RWPE1 (cell line): ENCODE measurements around the gene GOLGA3.
A peak's percentile ranks its signal among the peaks of the same experiment; 100 is the strongest.

Experiments
- CTCF ChIA-PET: fragments of 350-600 bp; sonication (Branson Sonifier 250); formaldehyde crosslinking; extraction: SDS; loops from one replicate; lab custom pipeline; 2021; lab: Yijun Ruan, JAX
- POLR2A ChIA-PET: fragments of 400-600 bp; formaldehyde crosslinking; extraction: SDS; loops from one replicate; lab custom pipeline; 2020; ENCODE audit warnings: antibody characterized with exemption; ENCODE audit not compliant: low non-redundant PET; lab: Yijun Ruan, JAX
- DNase-seq: peaks from one replicate; pipeline ENCODE4 v3.0.0; 2012; ENCODE audit warnings: low spot score
- H3K27ac ChIP-seq: fragments of 450-650 bp; 2 replicates; pipeline ENCODE4 v1.5.1; 2017
- CTCF ChIP-seq: fragments of 450-650 bp; conservative IDR thresholded peaks from 2 replicates; pipeline ENCODE4 v1.5.1; 2017; ENCODE audit warnings: low read depth, mild to moderate bottlenecking

Gene GOLGA3

GRCh38 chr12:132789099-132789471 lies 39.6 kb downstream of the GOLGA3 start:
- ChIA-PET POLR2A (no interaction called here), CTCF (no interaction called here)
- H3K27ac ChIP-seq: no peak overlapping the region; the same call in 1 of the 2 replicates
- no peak for TF ChIP-seq CTCF
- no peak for DNase-seq

GRCh38 chr12:132788375-132789098 lies 40.1 kb downstream of the GOLGA3 start:
- peak; percentile 48 for DNase-seq
- POLR2A ChIA-PET: no interaction called here
- CTCF ChIA-PET: interaction anchor here (0.6 kb wide), 1 partner anchor 58 kb away, joined by 3 read pairs; no protein-coding TSS in a partner anchor
- H3K27ac ChIP-seq: peak overlapping the region; percentile 21
- no peak for TF ChIP-seq CTCF

GRCh38 chr12:132787877-132788276 lies 40.8 kb downstream of the GOLGA3 start:
- TF ChIP-seq CTCF: no peak
- 0 out of 2 replicates have a peak overlapping the region, but pooled peaks have one; percentile 21 for H3K27ac ChIP-seq
- ChIA-PET POLR2A (no interaction called here), CTCF (interaction anchor here (0.6 kb wide), 1 partner anchor 57 kb away, joined by 3 read pairs; no protein-coding TSS in a partner anchor)
- no peak for DNase-seq

- H3K27ac ChIP-seq: 0 out of 2 replicates have a peak overlapping the region, but pooled peaks have one; percentile 12
- DNase-seq: no peak
- no peak for TF ChIP-seq CTCF
- ChIA-PET CTCF (no interaction called here), POLR2A (no interaction called here)
Observed at GRCh38 chr12:132786192-132786591, 42.5 kb downstream of the GOLGA3 start.

GRCh38 chr12:132784580-132784979 lies 44.1 kb downstream of the GOLGA3 start:
- CTCF ChIA-PET: interaction anchor here (0.6 to 0.8 kb wide), 2 partner anchors 17 to 1754 kb away, joined by 3 read pairs; no protein-coding TSS in a partner anchor
- DNase-seq: no peak
- TF ChIP-seq CTCF: no peak
- H3K27ac ChIP-seq: peak overlapping the region; percentile 3; the same call in 1 of the 2 replicates
- POLR2A ChIA-PET: no interaction called here

GRCh38 chr12:132783917-132784531 lies 44.6 kb downstream of the GOLGA3 start:
- H3K27ac ChIP-seq: peak overlapping the region; percentile 3; the same call in 1 of the 2 replicates
- DNase-seq: no peak
- ChIA-PET CTCF (interaction anchor here (0.6 kb wide), 1 partner anchor 17 kb away, joined by 3 read pairs; no protein-coding TSS in a partner anchor), POLR2A (no interaction called here)
- no peak for TF ChIP-seq CTCF
